HG02571 (cell line): ENCODE data around the gene MKLN1.
"Not testable (repeated sequence)": the region's sequence is repeated elsewhere in the genome, so short reads cannot be mapped to it uniquely, and the experiment has no call there.

Source experiments
- ATAC-seq: cut with Tn5 transposase; IDR thresholded peaks from one replicate; pipeline ENCODE4 v1.9.1; 2021; ENCODE audit warnings: mild to moderate bottlenecking, moderate library complexity; ENCODE audit not compliant: unreplicated experiment

The MKLN1 gene

DNA sequence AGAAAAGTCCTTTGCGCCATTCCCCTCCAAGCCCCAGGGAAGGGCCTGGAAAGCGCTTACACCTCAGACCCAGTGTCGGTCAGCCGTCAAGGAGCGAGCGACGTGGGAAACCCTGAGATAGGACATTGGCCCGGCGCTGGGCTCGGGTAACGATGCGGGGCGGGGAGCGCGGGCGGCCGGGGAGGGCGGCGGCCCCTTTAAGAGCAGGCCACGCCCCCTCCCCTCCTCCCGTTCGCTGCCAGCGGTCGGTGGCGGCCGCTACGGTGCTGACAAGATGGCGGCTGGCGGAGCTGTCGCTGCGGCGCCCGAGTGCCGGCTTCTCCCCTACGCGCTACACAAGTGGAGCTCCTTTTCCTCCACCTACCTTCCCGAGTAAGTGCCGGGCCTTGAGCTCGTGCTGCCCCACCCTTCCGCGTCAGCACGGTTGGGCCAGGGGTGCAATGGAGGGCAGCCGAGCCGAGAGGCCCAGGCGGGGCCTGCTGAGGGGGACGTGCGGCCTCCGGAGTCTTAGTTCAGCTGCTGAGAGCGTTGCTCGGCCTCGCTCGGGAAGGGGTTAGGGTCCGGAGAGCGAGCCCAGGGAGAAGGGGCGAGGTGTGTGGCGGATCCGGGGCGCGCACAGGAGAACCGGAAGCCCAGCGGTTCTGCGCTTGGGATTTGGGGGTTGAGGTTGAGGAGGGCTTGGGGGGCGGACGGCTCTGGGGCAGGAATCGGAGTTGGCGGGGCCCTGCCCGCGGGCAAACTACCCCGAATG, at the start of gene MKLN1:
Gene MKLN1, plus strand, starts transcription at position 251 of the 751 bp plus-strand sequence. Its CDS starts 24 bp downstream, at position 275.
- peak; percentile 84 for ATAC-seq

DNA sequence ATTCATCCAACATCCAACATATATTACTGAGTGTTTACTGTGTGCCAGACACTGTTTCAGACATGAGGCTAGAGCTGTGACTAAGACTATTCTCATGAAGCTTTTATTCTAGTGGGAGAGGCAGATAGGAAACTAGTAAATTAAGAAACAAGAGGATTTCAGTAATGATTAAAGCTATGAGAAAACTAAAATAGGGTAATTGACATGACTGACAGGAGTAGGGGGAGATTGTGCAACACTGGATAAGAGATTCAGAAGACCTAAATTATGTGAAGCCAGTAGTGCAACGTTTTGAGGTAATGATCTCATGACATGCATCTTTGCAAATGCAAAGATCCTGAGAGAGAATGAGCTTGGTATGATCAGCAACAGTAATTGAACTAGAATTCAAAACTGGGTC, 48.6 kb upstream of the MKLN1 start:
- ATAC-seq: no peak

DNA sequence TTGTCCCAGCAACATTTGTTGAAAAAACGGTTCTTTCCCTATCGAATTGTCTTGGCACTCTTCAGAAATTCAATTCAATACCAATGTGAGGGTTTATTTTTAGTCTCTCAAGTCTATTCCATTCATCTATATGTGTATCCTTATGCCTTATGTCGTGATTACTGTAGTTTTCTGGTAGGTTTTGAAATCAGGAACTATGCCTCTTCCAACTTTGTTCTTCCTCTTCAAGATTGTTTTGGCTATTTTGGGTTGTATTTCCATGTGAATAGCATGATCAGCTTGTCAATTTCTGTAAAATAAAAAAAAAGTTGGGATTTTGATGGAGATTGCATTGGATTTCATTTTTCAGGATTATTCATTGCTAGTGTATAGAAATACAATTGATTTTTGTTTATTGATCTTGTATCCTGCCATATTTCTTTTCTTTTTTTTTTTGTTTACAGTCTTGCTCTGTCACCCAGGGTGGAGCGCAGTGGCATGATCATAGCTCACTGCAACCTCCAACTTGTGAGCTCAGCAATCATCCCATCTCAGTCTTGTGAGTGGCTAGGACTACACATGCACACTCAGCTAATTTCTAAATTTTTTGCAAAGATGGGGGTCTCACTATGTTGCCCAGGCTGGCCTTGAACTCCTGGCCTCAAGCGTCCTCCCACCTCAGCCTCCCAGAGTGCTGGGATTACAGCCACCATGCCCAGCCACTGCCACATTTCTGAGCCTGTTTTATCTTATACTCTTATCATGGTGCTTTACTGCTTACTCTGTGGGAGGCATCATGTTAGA, 46.2 kb upstream of the MKLN1 start:
- no peak for ATAC-seq

DNA sequence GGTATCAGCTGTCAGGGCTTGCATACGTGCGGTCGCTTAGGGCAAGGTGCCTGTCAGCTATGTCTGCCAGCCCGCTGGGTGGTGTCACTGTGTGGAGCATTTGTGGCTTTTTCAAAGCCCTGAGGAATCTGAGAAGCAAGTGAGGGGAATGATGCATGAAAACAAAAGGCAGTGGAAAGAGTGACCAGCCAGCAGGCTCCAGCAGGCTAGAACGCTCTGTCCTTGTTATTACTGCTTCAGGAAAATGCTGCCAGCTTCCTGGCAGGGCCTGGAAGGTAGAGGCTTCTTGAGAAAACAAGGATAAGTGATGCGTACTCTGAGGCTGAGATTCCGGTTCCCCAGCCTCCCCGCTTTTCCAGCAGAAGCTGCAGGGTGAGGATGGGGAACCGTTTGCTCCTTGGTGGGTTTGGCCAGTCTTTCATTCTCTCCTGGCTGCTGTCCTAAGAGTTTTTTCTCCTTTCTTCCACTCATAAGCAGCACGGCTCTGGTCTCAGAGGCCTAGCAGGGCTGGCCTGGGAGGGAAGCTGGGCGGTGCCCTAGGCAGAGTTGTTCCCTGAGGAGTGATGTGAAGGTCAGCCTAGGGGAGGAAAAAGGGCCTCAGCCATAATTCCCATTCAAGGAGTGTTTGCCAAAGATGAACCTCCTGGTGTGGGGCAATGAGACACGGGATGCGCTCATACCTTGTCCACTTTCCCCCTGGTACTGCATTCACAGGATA, 42.8 kb upstream of the MKLN1 start:
- ATAC-seq: no peak

DNA sequence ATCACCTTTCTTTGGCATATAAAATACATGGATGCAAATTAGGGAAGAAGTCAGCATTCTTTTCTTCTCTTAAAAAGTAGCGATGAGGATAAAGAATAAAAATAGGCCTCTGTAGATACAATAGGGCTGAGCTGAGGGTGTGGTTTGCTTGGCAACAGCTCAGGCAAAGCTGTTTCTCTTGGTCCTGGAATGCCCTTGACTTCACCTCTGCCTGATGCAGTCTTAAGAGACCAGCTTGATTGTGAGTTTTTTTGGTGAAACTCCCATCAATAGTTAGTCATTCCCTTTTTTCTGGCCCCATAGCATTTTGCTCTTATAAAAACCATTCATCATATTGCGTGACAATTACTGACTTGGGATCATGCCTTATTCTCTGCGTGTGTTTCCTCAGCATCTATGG, 42.1 kb upstream of the MKLN1 start:
- no peak for ATAC-seq

DNA sequence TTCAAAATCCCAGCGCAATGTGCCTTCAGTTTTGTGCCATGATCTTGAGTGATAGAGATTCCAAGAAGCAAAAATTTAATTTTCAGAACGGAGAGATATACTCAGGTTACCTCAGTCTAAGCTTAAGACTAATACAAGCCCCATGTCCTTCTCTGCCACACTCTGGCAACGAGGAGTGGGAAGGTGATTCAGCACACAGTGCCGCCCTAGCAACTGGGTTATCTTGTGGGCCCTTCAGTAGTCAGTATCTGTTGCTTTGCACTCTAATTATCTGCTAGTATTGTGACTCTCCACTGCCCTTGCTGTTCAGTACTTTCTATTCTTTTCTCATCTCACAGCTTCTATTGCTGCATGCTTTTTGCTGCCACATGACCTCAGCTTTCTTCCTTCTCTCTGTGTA, 39.2 kb upstream of the MKLN1 start:
- no peak for ATAC-seq

DNA sequence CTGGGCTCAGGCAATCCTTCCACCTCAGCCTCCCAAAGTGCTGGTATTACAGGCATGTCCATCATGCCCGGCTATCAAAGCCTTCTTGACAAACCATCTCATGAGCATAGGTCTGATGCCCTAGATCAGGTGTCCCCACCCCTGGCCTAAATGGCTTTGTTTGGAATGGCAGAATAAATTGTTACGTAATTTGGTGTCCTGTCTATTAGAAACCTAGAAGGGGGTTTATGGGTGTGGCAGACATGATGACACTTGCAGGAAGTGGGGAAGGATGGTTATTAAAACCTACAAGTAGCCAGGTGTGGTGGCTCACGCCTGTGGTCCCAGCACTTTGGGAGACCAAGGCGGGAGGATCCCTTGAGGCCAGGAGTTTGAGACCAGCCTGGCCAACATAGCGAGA, 38.6 kb upstream of the MKLN1 start:
- ATAC-seq: no peak

DNA sequence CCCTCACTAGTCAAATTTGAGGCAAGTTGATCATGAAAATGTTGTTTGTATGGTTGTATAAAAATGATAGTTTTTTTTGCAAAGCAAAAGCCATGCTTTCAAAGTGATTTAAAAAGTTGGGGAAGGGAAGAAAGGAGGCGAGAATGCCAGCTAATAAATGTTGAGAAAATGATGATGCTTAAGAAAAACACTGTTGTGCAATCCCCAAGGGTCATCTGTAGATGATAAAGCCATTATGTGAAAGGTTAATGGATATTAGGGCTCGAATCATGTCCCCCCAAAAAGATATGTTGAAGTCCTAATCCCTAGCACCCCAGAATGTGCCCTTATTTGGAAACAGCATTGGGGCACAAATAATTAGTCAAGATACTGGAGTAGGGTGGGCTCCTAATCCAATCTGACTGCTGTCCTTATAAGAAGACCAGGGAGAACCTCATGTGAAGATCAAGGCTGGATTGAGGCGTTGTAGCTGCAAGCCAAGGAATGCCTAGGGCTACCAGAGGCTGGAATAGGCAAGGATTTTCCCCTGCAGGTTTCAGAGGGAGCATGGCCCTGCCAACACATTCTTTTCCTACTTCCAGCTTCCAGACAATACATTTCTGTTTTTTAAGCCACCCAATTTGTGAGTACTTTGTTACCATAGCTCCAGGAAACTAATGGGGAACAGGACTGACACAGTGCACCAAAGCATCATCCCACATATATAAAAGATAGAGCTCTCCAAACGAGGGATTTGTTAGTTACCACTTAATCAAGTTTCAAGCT, 35.4 kb upstream of the MKLN1 start:
- ATAC-seq: no peak

DNA sequence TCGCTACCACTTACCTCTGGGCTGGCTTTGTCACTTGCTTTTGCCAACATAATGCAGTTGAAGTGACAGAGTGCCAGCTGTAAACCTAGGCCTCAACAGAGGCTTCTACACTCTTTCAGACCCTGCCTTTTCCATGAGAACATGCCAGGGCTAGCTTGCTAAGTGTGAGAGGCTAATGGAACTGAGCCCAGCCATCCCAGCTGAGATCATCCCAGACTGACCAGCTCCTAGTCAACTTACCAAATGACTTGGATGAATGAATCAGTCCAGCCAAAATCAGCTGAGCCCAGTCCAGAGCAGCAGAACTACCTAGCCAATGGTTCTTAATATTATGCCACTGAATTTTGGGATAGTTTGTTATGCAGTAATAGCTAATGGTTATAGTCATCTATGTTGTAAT, 34.7 kb upstream of the MKLN1 start:
- no peak for ATAC-seq

DNA sequence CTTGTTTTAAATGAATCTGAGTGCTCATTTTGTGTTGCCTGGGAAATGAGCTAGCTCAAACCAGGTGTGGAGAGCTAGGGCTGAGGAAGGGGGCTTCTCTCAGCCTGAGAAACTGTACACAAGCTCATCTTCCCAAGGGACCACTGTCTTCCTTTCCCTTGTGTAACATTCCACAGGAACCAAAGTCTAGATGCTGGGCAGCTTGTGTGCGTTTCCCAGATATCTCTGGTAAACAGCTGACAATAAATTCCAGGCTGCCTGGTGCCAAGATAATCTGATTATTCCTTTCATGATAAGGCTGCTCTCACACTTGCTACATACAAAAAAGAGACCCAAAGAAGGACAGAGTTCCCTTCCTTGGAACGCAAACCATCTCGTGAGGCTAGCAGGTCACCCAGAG, 33.1 kb upstream of the MKLN1 start:
- ATAC-seq: no peak

DNA sequence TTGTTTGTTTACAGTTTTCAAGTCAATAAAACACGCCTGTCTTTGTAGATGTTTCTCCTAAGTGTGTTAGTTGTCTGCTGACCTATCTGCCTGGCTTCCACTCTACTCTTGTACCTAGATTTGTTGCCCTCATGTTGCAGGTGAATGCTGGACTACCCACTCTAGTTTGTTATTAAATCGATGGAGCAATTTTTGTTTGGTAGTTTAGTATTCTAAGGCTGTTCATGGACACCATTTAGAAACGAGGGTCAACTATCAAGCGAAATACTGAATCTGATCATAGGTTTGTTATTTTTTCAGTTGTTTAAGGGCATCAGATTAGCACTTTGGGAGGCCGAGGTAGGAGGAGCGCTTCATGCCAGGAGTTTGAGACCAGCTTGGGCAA, 29.1 kb upstream of the MKLN1 start:
- ATAC-seq: no peak

DNA sequence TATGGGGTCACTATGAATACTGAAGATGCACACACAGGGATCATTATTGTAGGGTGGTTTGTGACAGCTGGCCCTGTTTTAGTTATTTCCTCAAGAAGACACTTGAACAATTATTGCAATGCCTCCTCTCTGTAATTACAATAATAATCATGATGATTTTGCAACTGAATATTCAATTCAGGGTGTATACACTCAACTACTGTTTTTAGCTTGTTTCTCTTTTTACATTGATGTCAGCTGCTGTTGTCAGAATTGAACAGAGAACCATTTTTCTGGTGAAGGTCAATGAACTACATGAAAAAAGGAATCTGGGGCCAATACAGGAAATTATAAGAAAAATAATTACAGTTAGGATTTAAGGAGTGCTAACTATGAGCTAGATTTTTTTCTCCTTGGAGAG, 28.6 kb upstream of the MKLN1 start:
- ATAC-seq: no peak

DNA sequence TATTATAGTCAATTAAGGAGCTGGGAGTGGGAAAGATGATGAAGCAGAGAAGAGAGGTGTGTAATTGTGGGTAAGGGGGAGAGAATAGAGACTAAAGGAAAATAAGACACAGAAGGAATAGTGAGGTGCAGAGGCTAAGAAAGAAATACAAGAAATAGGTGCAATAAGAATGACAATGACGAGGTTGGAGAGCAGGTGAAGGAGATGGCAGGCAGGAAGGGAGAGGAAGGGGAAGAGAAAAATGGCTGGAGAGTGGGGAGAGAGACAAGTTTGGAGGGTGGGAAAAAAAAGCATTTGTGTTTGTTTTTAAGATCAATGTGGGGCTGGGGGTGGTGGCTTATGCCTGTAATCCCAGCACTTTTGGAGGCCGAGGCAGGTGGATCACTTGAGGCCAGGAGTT, 27.6 kb upstream of the MKLN1 start:
- no peak for ATAC-seq

DNA sequence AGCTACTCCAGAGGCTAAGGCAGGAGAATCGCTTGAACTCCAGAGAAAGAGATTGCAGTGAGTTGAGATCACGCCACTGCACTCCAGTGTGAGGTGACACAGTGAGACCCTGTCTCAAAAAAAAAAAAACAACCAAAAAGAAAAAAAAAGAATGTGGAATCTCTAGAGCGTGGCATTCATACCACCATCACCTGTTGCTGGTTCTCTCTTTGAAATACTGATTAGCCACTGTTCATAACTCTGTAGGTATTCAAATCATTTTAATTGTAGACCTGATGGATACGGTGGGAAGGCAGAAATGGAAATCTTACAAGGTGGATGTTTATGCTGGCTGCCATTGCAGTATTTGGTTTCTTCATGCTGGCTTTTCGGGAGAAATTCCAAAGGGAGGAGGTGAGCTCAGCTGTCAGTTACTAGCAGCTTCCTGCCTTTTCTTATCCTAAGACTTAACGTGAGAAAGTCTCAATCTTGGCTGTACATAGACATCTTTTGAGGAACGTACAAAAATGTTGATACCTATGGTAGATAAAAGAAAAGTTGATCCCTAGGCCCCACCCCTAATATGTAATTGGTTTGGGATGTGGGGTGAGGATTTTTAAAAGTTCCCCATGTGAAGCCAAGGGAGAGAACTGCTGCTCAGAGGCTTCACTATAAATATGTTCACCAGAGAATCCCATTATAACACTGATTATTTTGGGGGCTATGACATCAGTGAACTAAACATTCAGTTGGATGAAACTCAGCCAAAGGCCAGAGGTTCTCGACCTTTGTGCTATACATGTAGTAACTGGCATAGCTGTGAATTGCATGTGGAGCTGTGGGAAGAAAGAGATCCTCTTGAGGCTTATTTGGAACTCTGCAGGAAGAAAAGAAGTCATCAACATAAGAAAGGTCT, 26.9 kb upstream of the MKLN1 start:
- ATAC-seq: no peak

DNA sequence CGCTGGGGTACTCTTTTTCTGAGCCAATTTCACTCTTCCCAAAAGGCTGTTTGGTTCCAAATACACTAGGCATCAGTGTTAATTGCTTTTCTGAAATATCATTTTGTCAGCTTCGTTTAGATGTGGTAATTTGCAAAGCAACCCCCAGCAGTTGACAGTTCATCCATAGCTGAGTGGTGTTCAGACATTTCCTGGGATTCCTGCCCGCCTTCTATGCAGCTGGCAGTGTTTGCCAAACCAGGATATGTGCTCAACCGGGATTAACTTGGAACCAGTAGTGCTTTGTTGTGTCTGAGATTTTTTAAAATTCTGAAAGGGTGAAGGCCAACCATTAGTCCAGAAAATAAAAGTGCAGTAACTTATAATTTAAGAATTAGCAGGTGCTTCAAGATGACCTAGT, 25.2 kb upstream of the MKLN1 start:
- ATAC-seq: no peak

DNA sequence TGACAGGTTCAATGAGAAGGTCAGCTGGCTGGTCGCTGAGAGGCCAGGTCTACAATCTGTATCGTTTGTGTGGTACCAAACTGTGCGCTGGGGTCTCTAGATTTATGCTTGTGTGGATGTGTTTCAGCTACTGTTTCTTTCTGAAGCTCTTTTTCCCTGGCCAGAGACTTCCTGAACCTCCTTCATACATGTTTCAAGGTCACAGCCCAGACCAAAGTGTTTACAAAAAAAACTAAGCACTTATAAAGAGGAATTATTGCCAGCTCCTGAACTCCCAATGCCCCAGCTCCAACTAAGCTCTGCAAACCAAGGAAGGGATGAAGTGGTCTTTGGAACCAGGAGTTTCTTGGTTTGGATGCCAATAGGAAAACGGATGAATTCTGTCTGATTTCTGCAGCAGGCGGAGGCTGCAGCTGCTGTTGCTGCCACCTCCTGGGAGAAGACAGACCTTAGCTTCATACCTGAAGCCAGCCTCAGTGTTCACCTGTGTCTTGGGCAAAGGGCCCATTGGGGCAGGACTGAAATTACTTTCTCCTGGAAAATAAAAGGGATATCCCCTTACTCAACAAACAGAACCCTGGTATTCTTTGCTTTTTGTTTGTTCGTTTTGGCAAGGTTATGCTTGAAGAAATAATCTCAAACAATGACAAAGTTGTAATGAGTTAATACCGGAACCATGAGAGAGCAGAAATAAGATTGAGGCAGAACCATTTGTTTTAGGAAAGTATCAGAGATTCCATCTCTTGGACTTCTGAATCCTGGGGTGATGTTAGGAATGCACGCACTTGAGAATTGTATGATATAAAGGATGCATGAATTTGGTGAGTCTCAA, 24.6 kb upstream of the MKLN1 start:
- no peak for ATAC-seq

DNA sequence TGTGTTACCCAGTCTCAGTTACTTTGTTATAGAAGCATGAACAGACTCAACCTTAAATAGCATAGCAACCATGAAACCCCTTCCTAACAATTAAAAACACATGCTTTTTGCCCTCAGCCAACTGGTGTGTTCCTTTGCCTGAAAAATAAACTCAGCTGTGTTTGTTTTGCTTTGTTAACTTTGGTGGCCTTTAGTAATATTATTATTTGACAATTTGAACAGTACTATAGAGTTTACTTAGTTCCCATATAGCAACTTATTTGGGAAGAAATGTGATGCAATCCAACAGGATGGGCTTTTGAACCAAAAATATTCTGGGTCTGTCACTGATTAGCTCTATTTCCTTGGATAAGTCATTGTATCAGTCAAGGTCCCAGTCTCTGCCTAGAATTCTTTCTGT, 22.5 kb upstream of the MKLN1 start:
- no peak for ATAC-seq

DNA sequence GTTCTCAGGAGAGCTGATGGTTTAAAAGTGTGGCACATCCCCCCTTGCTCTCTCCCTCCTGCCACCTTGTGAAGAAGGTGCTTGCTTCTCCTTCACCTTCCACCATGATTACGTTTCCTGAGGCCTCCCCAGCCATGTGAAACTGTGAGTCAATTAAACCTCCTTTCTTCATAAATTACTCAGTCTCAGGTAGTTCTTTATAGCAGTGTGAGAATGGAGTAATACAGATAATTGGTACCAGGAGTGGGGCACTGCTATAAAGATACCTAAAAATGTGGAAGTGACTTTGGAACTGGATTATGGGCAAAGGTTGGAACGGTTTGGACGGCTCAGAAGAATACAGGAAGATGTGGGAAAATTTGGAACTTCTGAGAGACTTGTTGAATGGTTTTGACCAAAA, 21.6 kb upstream of the MKLN1 start:
- ATAC-seq: not testable (repeated sequence)

DNA sequence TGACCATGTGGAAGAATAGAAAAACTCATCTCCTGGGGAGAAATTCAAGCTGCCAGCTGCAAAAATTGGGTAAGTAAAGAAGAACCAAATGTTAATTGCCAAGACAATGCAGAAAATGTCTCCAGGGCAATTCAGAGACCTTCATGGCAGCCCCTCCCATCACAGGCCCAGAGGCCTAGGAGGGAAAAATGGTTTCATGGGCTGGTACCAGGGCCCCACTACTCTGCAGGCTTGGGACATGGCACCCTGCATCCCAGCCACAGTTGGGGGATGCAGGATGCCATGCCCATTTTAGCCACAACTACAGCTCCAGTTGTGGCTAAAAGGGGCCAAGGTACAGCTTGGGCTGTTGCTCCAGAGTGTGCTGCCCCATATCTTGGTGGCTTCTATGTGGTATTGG, 20.9 kb upstream of the MKLN1 start:
- no peak for ATAC-seq
